ENCODE data around the gene MEGF8.

MEGF8 gene

GRCh38 chr19:42287827-42288107, 37.7 kb upstream of the MEGF8 start:
- H3K36me3 ChIP-seq (ENCODE audit: control insufficient read depth in 1 of 2, insufficient read depth in 2 of 2, low read depth in 1 of 2, low read length in 2 of 2) = peaks cover 62 to 71% of the 10 kb centered on the region in 2 experiments
- no peak overlapping the region for H3K9ac ChIP-seq (ENCODE audit: low read length)
- no peak overlapping the region for H3K14ac ChIP-seq (ENCODE audit: low read length in 2 of 2)
- H3K9me3 ChIP-seq (ENCODE audit: control insufficient read depth, low read length) = no peaks in the 10 kb centered on the region
- no peak overlapping the region for H3K4ac ChIP-seq (ENCODE audit: low read depth in 1 of 2, low read length in 2 of 2)
- no peak overlapping the region for H4K8ac ChIP-seq (ENCODE audit: low read length)
- H2BK15ac ChIP-seq (ENCODE audit: low read depth, poor library complexity, severe bottlenecking) = no peak overlapping the region
- WGBS = 97% methylated on average over 10 of the region's 10 CpGs
- no peak overlapping the region for H3K23ac ChIP-seq (ENCODE audit: low read length in 2 of 2)
- no peak overlapping the region for H3K4me2 ChIP-seq (ENCODE audit: low read length, poor library complexity, severe bottlenecking)
- H2BK120ac ChIP-seq (ENCODE audit: low read depth, low read length) = no peak overlapping the region
- H2BK12ac ChIP-seq (ENCODE audit: low read length in 2 of 2) = no peak overlapping the region
- no peak for DNase-seq
- no peak overlapping the region for H2BK5ac ChIP-seq (ENCODE audit: low read depth, low read length, poor library complexity, severe bottlenecking)
- no peak overlapping the region for H3K18ac ChIP-seq (ENCODE audit: low read depth in 1 of 2, low read length in 2 of 2)
- H3K27ac ChIP-seq (ENCODE audit: low read length, poor library complexity, severe bottlenecking) = no peak overlapping the region
- H2AK5ac ChIP-seq (ENCODE audit: low read length, severe bottlenecking) = no peak overlapping the region
- no peaks in the 10 kb centered on the region for H3K27me3 ChIP-seq (ENCODE audit: control insufficient read depth in 1 of 2, insufficient read depth in 1 of 2, low read length in 2 of 2)
- peaks cover 38% of the 10 kb centered on the region for H3K4me1 ChIP-seq (ENCODE audit: control insufficient read depth, insufficient read depth, low read depth, low read length)
- H4K91ac ChIP-seq (ENCODE audit: low read length) = no peak overlapping the region
- peaks cover 52% of the 10 kb centered on the region for H3K79me1 ChIP-seq (replicated peaks; ENCODE audit: low read length, poor library complexity, severe bottlenecking)
- no peak overlapping the region for H2AFZ ChIP-seq (ENCODE audit: low read depth, low read length)
- H3K4me3 ChIP-seq (ENCODE audit: insufficient read depth in 1 of 2, low read depth in 1 of 2, low read length in 2 of 2) = no peak overlapping the region

- Histone ChIP-seq H2BK12ac (ENCODE audit: low read length in 2 of 2) (no peak overlapping the region), H3K4me2 (ENCODE audit: low read length, poor library complexity, severe bottlenecking) (no peak overlapping the region), H2AK5ac (ENCODE audit: low read length, severe bottlenecking) (no peak overlapping the region), H2AFZ (ENCODE audit: low read depth, low read length) (no peak overlapping the region), H3K4ac (ENCODE audit: low read depth in 1 of 2, low read length in 2 of 2) (no peak overlapping the region), H2BK120ac (ENCODE audit: low read depth, low read length) (no peak overlapping the region), H3K14ac (ENCODE audit: low read length in 2 of 2) (no peak overlapping the region), H4K8ac (ENCODE audit: low read length) (no peak overlapping the region), H2BK5ac (ENCODE audit: low read depth, low read length, poor library complexity, severe bottlenecking) (no peak overlapping the region), H3K4me3 (ENCODE audit: insufficient read depth in 1 of 2, low read depth in 1 of 2, low read length in 2 of 2) (no peak overlapping the region), H4K91ac (ENCODE audit: low read length) (no peak overlapping the region), H3K4me1 (ENCODE audit: control insufficient read depth, insufficient read depth, low read depth, low read length) (peaks cover 32% of the 10 kb centered on the region), H3K79me1 (replicated peaks; ENCODE audit: low read length, poor library complexity, severe bottlenecking) (peaks cover 57% of the 10 kb centered on the region), H3K36me3 (ENCODE audit: control insufficient read depth in 1 of 2, insufficient read depth in 2 of 2, low read depth in 1 of 2, low read length in 2 of 2) (peaks cover 68 to 77% of the 10 kb centered on the region in 2 experiments), H3K23ac (ENCODE audit: low read length in 2 of 2) (no peak overlapping the region), H3K27ac (ENCODE audit: low read length, poor library complexity, severe bottlenecking) (no peak overlapping the region), H3K18ac (ENCODE audit: low read depth in 1 of 2, low read length in 2 of 2) (no peak overlapping the region), H3K9ac (ENCODE audit: low read length) (no peak overlapping the region), H3K9me3 (ENCODE audit: control insufficient read depth, low read length) (no peaks in the 10 kb centered on the region), H3K27me3 (ENCODE audit: control insufficient read depth in 1 of 2, insufficient read depth in 1 of 2, low read length in 2 of 2) (no peaks in the 10 kb centered on the region), H2BK15ac (ENCODE audit: low read depth, poor library complexity, severe bottlenecking) (no peak overlapping the region)
- WGBS = 94% methylated on average over 2 of the region's 4 CpGs
- no peak for DNase-seq
Observed at GRCh38 chr19:42288387-42288786, 37.0 kb upstream of the MEGF8 start.

DNA sequence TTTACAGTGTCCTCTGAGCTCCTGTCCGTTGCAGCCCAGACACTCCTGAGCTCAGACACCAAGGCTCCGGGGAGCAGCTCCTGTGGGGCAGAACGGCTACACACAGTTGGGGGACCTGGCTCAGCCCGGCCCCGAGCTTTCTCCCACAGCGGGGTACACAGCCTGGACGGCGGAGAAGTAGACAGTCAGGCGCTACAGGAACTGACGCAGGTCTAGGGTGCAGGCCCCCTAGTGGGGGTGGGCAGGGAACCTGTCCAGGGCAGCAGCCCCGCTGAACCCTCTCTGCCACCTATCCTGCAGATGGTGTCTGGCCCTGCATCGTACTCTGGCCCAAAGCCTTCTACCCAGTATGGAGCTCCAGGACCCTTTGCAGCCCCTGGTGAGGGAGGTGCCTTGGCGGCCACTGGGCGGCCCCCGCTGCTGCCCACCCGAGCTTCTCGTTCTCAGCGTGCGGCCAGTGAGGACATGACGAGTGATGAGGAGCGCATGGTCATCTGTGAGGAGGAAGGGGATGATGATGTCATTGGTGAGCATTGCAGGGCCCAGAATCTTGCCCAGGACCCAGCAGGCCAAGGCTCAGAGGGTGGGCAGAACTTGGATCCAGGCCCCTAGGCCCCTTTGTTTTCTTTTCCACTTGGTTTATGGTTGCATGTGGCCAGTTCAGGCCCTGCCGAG, 36.4 kb upstream of the MEGF8 start:
- WGBS = 95% methylated on average over 22 of the region's 22 CpGs
- Histone ChIP-seq H2AK5ac (ENCODE audit: low read length, severe bottlenecking) (no peak overlapping the region), H4K91ac (ENCODE audit: low read length) (peak overlapping the region; percentile 22), H3K79me1 (replicated peaks; ENCODE audit: low read length, poor library complexity, severe bottlenecking) (peaks cover 58% of the 10 kb centered on the region), H2BK120ac (ENCODE audit: low read depth, low read length) (no peak overlapping the region), H3K4me3 (ENCODE audit: insufficient read depth in 1 of 2, low read depth in 1 of 2, low read length in 2 of 2) (no peak overlapping the region), H3K23ac (ENCODE audit: low read length in 2 of 2) (no peak overlapping the region), H4K8ac (ENCODE audit: low read length) (no peak overlapping the region), H3K27ac (ENCODE audit: low read length, poor library complexity, severe bottlenecking) (no peak overlapping the region), H2AFZ (ENCODE audit: low read depth, low read length) (no peak overlapping the region), H2BK15ac (ENCODE audit: low read depth, poor library complexity, severe bottlenecking) (no peak overlapping the region), H2BK12ac (ENCODE audit: low read length in 2 of 2) (no peak overlapping the region), H3K4ac (ENCODE audit: low read depth in 1 of 2, low read length in 2 of 2) (no peak overlapping the region), H3K27me3 (ENCODE audit: control insufficient read depth in 1 of 2, insufficient read depth in 1 of 2, low read length in 2 of 2) (no peaks in the 10 kb centered on the region), H3K9ac (ENCODE audit: low read length) (no peak overlapping the region), H3K18ac (ENCODE audit: low read depth in 1 of 2, low read length in 2 of 2) (no peak overlapping the region), H2BK5ac (ENCODE audit: low read depth, low read length, poor library complexity, severe bottlenecking) (no peak overlapping the region), H3K4me1 (ENCODE audit: control insufficient read depth, insufficient read depth, low read depth, low read length) (peaks cover 31% of the 10 kb centered on the region), H3K4me2 (ENCODE audit: low read length, poor library complexity, severe bottlenecking) (no peak overlapping the region), H3K9me3 (ENCODE audit: control insufficient read depth, low read length) (no peaks in the 10 kb centered on the region), H3K36me3 (ENCODE audit: control insufficient read depth in 1 of 2, insufficient read depth in 2 of 2, low read depth in 1 of 2, low read length in 2 of 2) (peaks cover 74 to 84% of the 10 kb centered on the region in 2 experiments), H3K14ac (ENCODE audit: low read length in 2 of 2) (no peak overlapping the region)
- no peak for DNase-seq

- Histone ChIP-seq H4K91ac (ENCODE audit: low read length) (no peak overlapping the region), H2BK120ac (ENCODE audit: low read depth, low read length) (no peak overlapping the region), H3K4me3 (ENCODE audit: insufficient read depth in 1 of 2, low read depth in 1 of 2, low read length in 2 of 2) (no peak overlapping the region), H2BK5ac (ENCODE audit: low read depth, low read length, poor library complexity, severe bottlenecking) (no peak overlapping the region), H3K27ac (ENCODE audit: low read length, poor library complexity, severe bottlenecking) (no peak overlapping the region), H3K9me3 (ENCODE audit: control insufficient read depth, low read length) (no peaks in the 10 kb centered on the region), H3K4me1 (ENCODE audit: control insufficient read depth, insufficient read depth, low read depth, low read length) (peaks cover 33% of the 10 kb centered on the region), H3K79me1 (replicated peaks; ENCODE audit: low read length, poor library complexity, severe bottlenecking) (peaks cover 58% of the 10 kb centered on the region), H2BK12ac (ENCODE audit: low read length in 2 of 2) (no peak overlapping the region), H4K8ac (ENCODE audit: low read length) (no peak overlapping the region), H3K18ac (ENCODE audit: low read depth in 1 of 2, low read length in 2 of 2) (no peak overlapping the region), H2BK15ac (ENCODE audit: low read depth, poor library complexity, severe bottlenecking) (no peak overlapping the region), H3K4me2 (ENCODE audit: low read length, poor library complexity, severe bottlenecking) (no peak overlapping the region), H3K4ac (ENCODE audit: low read depth in 1 of 2, low read length in 2 of 2) (no peak overlapping the region), H3K9ac (ENCODE audit: low read length) (no peak overlapping the region), H2AK5ac (ENCODE audit: low read length, severe bottlenecking) (no peak overlapping the region), H3K36me3 (ENCODE audit: control insufficient read depth in 1 of 2, insufficient read depth in 2 of 2, low read depth in 1 of 2, low read length in 2 of 2) (peaks cover 80 to 90% of the 10 kb centered on the region in 2 experiments), H3K27me3 (ENCODE audit: control insufficient read depth in 1 of 2, insufficient read depth in 1 of 2, low read length in 2 of 2) (no peaks in the 10 kb centered on the region), H3K23ac (ENCODE audit: low read length in 2 of 2) (no peak overlapping the region), H3K14ac (ENCODE audit: low read length in 2 of 2) (no peak overlapping the region), H2AFZ (ENCODE audit: low read depth, low read length) (no peak overlapping the region)
- DNase-seq = no peak
- WGBS = 90% methylated on average over 7 of the region's 8 CpGs
Observed at GRCh38 chr19:42289556-42290041, 35.8 kb upstream of the MEGF8 start.
